GM21447 (cell line): ENCODE data around the gene SRL.
"Not testable (repeated sequence)": the region's sequence is repeated elsewhere in the genome, so short reads cannot be mapped to it uniquely, and the experiment has no call there.

Source experiments
- ATAC-seq: cut with Tn5 transposase; IDR thresholded peaks from one replicate; pipeline ENCODE4 v1.9.1; 2021; ENCODE audit not compliant: unreplicated experiment

Gene SRL

GRCh38 chr16:4227040-4227332, 14.9 kb downstream of the SRL start:
- no peak for ATAC-seq

GRCh38 chr16:4226251-4227039, 15.4 kb downstream of the SRL start:
- no peak for ATAC-seq

DNA sequence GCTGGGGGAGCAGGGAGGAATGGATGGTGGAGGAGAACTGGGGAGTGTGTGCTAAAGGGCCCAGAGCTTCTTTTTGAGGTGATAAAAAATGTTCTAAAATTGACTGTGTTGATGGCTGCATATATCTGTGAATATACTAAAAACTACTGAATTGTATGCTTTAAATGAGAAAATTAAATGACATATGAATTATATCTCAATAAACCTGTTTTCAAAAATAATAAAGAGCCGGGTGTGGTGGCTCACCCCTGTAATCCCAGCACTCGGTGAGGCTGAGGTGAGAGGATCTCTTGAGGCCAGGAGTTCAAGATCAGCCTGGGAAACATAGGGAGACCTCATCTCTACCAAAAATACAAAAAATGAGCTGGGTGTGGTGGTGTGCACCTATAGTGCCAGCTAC, 16.8 kb downstream of the SRL start:
- ATAC-seq = no peak

- no peak for ATAC-seq
Observed at GRCh38 chr16:4220358-4220757, 21.5 kb downstream of the SRL start.

DNA sequence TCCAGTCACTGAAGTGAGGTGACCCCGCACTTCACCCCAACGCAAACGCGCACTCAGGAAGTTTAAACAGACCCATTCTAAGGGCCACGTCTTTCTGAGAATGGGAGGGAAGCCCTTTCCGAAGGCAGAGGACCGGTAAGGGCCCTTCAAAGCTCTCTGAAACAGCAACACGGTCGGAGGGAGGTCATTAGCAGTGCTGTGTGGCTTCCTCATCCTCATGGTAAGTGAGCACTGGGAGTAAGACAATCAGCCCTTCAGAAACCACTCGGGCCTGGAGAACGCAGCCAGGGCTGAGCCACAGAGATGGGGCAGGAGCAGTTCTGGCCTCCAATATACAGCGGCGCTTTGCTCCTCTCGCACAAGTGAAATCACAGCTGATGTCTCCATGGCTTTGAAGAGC, 23.7 kb downstream of the SRL start:
- no peak for ATAC-seq

GRCh38 chr16:4217204-4218131, 24.4 kb downstream of the SRL start:
- no peak for ATAC-seq

- no peak for ATAC-seq
Observed at GRCh38 chr16:4216596-4216995, 25.3 kb downstream of the SRL start.

GRCh38 chr16:4215106-4215505, 26.8 kb downstream of the SRL start:
- no peak for ATAC-seq

GRCh38 chr16:4214215-4214621, 27.7 kb downstream of the SRL start:
- no peak for ATAC-seq

DNA sequence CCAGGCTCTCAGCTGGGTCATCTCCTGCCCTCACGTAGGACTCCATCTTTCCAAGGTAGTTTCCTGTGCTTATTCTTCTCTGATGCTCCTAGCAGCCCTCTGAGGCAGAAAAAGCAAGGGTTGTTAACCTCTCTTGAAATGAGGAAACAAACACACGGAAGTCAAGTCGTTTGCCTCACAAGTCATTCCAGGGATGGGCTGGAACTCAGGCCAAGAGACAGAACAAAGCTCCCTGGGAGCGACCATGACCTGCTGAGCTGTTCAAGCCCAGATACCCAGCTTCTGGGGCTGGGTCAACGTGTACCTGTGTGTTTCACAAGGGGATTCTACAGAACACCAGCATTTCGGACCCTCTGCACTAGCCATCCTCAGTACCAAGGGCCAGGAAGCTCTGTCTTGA, 28.1 kb downstream of the SRL start:
- no peak for ATAC-seq

DNA sequence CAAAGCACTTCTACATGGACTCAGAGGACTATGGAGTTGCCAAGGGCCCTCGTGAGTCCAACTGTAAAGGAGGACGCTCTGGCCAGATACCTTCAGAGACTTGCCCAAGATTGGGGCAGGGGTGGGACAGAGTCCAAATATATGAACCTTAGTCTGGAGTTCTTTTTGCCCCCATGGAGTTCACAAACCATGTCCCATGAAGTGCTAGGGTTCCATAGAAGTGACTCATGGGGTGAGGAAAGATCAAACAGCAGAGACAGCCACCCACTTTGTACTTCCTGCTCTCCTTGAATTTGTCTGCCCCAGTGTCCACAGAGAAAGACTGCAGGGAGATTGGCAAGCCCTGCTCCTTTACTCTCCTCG, 29.0 kb downstream of the SRL start:
- ATAC-seq = no peak

- ATAC-seq = no peak
Observed at GRCh38 chr16:4212211-4212933, 29.5 kb downstream of the SRL start.

DNA sequence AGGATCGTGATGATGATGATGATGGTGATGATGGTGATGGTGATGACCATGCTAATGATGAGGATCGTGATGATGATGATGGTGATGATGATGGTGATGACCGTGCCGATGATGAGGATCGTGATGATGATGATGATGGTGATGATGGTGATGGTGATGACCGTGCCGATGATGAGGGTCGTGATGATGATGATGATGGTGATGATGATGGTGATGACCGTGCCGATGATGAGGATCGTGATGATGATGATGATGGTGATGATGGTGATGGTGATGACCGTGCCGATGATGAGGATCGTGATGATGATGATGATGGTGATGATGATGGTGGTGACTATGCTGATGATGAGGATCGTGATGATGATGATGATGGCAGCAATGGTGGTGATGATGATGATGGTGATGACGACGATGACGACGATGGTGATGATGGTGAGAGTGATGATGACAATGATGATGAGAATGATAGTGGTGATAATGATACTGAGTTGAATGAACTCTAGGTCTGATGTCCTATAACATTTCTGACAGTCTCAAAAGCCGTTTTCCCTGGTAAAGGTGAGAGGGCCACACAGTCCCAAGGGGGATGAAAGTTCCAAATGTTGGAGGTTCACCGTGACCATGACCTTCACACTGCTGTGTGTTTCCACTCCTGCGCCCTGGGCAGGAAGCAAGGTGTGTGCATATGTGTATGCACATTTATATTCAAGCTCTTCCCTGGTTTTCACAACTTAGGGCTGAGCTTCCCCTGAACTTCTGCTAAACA, 30.3 kb downstream of the SRL start:
- not testable (repeated sequence) for ATAC-seq

GRCh38 chr16:4209666-4210065, 32.2 kb downstream of the SRL start:
- ATAC-seq = no peak

- ATAC-seq = no peak
Observed at GRCh38 chr16:4208341-4208751, 33.5 kb downstream of the SRL start.

DNA sequence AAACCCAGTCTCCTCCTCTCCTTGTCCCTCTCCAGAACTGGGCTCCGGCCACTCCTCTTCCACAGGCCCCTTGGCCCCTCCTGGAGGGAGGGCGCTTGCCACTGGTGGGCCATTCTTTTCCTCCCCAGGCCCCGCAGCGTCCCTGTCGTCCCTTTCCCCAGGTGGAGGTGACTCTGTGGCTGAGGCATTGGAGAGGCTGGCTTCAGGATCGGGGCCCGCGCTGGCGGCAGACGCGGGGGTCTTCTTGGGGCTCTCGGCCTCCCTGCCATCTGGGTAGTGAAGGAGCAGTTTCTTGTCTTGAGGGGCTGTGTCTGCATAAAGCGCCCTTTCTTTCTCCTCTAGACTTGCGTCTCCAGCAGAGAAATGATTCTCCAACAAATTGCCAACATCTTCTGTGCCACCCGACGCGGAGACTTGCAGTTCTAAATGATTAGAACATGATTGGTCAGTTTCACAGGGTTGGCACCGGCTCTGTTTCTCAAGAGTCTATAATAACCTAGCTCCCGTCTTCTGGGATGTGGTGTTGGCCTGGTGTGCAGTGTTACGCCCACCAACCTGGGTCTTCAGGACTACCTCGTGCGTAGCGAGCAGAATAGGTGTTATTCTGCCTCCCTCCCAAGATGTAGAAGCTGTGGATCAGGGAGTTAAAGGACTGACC, 34.1 kb downstream of the SRL start:
- ATAC-seq = no peak

- no peak for ATAC-seq
Observed at GRCh38 chr16:4207229-4207628, 34.7 kb downstream of the SRL start.

DNA sequence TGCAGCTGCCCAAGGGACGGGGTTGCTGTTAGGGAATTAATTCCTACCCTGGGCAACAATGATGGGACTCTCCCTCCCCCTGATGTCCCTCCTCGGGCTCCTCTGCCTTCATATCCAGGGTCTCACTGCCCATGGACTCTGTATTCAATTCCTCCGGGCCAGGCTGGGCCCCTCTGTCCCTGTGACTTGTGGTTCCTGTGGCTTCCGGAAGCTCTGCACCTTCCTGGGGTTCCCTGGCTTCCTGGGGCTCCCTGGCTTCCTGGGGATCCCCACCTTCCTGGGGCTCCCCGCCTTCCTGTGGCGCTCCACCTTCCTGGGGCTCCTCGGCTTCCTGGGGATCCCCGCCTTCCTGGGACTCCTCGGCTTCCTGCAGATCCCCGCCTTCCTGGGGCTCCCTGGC, 35.2 kb downstream of the SRL start:
- no peak for ATAC-seq

- ATAC-seq = no peak
Observed at GRCh38 chr16:4205971-4206370, 35.9 kb downstream of the SRL start.

- no peak for ATAC-seq
Observed at GRCh38 chr16:4204521-4204920, 37.4 kb downstream of the SRL start.

- no peak for ATAC-seq
Observed at GRCh38 chr16:4203748-4204147, 38.1 kb downstream of the SRL start.
